ENCODE results near the gene DNAJC5G.
A peak's percentile ranks its signal among the peaks of the same experiment; 100 is the strongest.
"Not testable (repeated sequence)": the region's sequence is repeated elsewhere in the genome, so short reads cannot be mapped to it uniquely, and the experiment has no call there.

The DNAJC5G gene

GRCh38 chr2:27312152-27312551, 36.9 kb downstream of the DNAJC5G start:
- no peak for DNase-seq

- no peak for DNase-seq
Measured at GRCh38 chr2:27313882-27314645, 38.8 kb downstream of the DNAJC5G start.

- no peak for DNase-seq
Measured at GRCh38 chr2:27314709-27315108, 39.5 kb downstream of the DNAJC5G start.

GRCh38 chr2:27315122-27315521, 39.9 kb downstream of the DNAJC5G start:
- DNase-seq = no peak

GRCh38 chr2:27316655-27317412, 41.6 kb downstream of the DNAJC5G start:
- DNase-seq = no peak

GRCh38 chr2:27319839-27320238, 44.6 kb downstream of the DNAJC5G start:
- not testable (repeated sequence) for DNase-seq

GRCh38 chr2:27320958-27321543, 45.8 kb downstream of the DNAJC5G start:
- no peak for DNase-seq

- no peak for DNase-seq
Measured at GRCh38 chr2:27322301-27322765, 47.1 kb downstream of the DNAJC5G start.

- peak; percentile 78 for DNase-seq
Measured at GRCh38 chr2:27322766-27323595, 47.7 kb downstream of the DNAJC5G start, which contains the start of gene MPV17. MPV17 (minus strand) TSS chr2:27323097; CDS start chr2:27322517, 580 bp downstream.

- DNase-seq = no peak
Measured at GRCh38 chr2:27323596-27324285, 48.5 kb downstream of the DNAJC5G start.

GRCh38 chr2:27324720-27325119, 49.5 kb downstream of the DNAJC5G start:
- DNase-seq = no peak
